Left ventricle myocardium inferior (tissue), 1 donor: Measurements from ENCODE around the gene ADAM12. TPM values are rescaled to one million over a fixed set of nuclear protein-coding genes. Genes with fewer than 3 reads are reported as not detected.

Source experiments
- DNase-seq: peaks from one replicate; pipeline ENCODE4 v3.0.0-alpha.2; 2020
- H3K27ac ChIP-seq: fragments of 200-600 bp; replicated peaks from 2 replicates; pipeline ENCODE4 v1.8.0; 2021
- H3K27me3 ChIP-seq: fragments of 200-600 bp; 2 replicates; pipeline ENCODE4 v1.8.0; 2021; ENCODE audit warnings: low read depth
- H3K36me3 ChIP-seq: fragments of 200-600 bp; 2 replicates; pipeline ENCODE4 v1.8.0; 2021
- H3K4me1 ChIP-seq: fragments of 200-600 bp; 2 replicates; pipeline ENCODE4 v1.8.0; 2021
- H3K4me3 ChIP-seq: fragments of 200-600 bp; 2 replicates; pipeline ENCODE4 v1.8.0; 2021; ENCODE audit warnings: mild to moderate bottlenecking, moderate library complexity
- H3K9me3 ChIP-seq: fragments of 200-600 bp; replicated peaks from 2 replicates; pipeline ENCODE4 v1.8.0; 2021
- CTCF ChIP-seq: fragments of 200-600 bp; IDR thresholded peaks from 2 replicates; pipeline ENCODE4 v1.8.0; 2021; ENCODE audit warnings: antibody characterized with exemption, mild to moderate bottlenecking, borderline replicate concordance
- intact Hi-C: fragments of 100-400 bp; cut with micrococcal nuclease; formaldehyde crosslinking; loops from one replicate; pipeline ENCODE4 v1.11.0; 2022
- total RNA-seq: library from RNA; stranded (reverse); fragmentation: NEBNext Ultra II Directional; extraction: Animal tissue kit (Norgen Biotek cat#: 25700); gene quantifications from one replicate; pipeline ENCODE4 v1.2.1, GENCODE V29; 2021
- donor health status: DM: no; HTN: yes; CAD: no; lungs with severe emphysema.

ADAM12 gene
- total RNA-seq, 1 donor from 2014 or later, result 0.27 TPM

DNA sequence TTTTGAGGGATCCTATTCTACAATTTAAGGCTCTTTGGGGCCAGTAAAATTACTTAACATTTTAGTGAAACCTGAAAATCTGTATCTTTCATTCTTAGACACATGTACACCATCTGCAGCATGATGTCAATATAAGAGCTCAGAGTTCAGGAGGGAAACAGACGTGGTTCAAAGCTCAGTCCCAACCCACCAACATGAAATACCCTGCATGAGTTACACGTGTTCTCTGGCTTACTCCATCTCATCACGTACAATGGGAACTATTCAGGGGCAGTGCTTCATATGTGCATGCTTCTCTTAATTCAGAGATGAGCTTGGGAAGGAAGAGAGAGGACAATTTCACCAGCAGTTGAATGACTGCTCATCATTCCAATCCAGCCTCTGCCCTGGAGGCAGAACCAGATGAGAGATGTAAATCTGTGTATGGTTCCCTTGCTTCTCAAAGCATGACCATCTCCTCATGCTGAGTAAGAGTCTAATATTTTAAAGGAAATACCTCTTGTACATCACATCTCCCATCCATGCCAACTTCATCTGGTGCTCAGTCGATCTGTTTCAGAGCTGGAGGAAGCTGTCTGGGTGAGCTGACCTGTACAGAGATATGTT, 29.0 kb upstream of the ADAM12 start:
- H3K27me3 ChIP-seq, result peaks cover 31% of the 10 kb centered on the region
- H3K27ac ChIP-seq, result no peak overlapping the region
- no peak for DNase-seq
- no peaks in the 10 kb centered on the region for H3K4me1 ChIP-seq
- H3K4me3 ChIP-seq, result no peak overlapping the region
- H3K9me3 ChIP-seq, result peaks cover 25% of the 10 kb centered on the region
- no peak for TF ChIP-seq CTCF
- intact Hi-C loops, result no loop called here
- no peaks in the 10 kb centered on the region for H3K36me3 ChIP-seq

DNA sequence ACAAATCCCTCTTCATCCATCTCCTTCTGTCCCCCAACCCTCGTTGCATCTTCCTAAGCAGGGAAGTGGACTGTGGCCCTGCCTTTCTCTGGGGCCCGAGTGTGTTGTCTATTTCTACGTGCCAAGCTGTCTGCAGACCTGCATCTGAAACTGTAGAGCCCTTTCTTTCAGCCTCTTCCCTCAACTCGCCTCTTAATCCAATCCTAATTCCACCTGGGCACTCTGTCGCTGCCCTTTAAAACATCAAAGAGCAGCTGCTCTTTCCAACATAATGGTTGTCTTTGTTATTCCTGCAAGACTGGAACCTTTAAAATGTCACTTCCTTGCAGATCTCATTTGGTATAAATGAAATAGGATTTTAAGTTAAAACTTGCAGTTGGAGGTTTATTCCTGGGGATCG, 21.5 kb upstream of the ADAM12 start:
- Histone ChIP-seq H3K9me3 (no peaks in the 10 kb centered on the region), H3K27me3 (peaks cover 55% of the 10 kb centered on the region), H3K4me1 (no peaks in the 10 kb centered on the region), H3K4me3 (no peak overlapping the region), H3K27ac (no peak overlapping the region), H3K36me3 (no peaks in the 10 kb centered on the region)
- no peak for DNase-seq
- TF ChIP-seq CTCF, result no peak
- intact Hi-C loops, result no loop called here

GRCh38 chr10:126408953-126409641, 20.8 kb upstream of the ADAM12 start:
- DNase-seq, result no peak
- no peak for TF ChIP-seq CTCF
- intact Hi-C loops, result no loop called here
- Histone ChIP-seq H3K36me3 (no peaks in the 10 kb centered on the region), H3K4me1 (no peaks in the 10 kb centered on the region), H3K9me3 (no peaks in the 10 kb centered on the region), H3K27ac (no peak overlapping the region), H3K27me3 (peaks cover 57% of the 10 kb centered on the region), H3K4me3 (no peak overlapping the region)

- intact Hi-C loops, result no loop called here
- Histone ChIP-seq H3K36me3 (no peaks in the 10 kb centered on the region), H3K4me3 (no peak overlapping the region), H3K27ac (no peak overlapping the region), H3K9me3 (no peaks in the 10 kb centered on the region), H3K27me3 (peaks cover 64% of the 10 kb centered on the region), H3K4me1 (no peaks in the 10 kb centered on the region)
- no peak for DNase-seq
- no peak for TF ChIP-seq CTCF
These were observed 19.6 kb upstream of the ADAM12 start for GRCh38 chr10:126407831-126408230.

GRCh38 chr10:126405239-126405775, 17.0 kb upstream of the ADAM12 start:
- no peaks in the 10 kb centered on the region for H3K9me3 ChIP-seq
- H3K36me3 ChIP-seq, result no peaks in the 10 kb centered on the region
- no peak overlapping the region for H3K4me3 ChIP-seq
- no peak for DNase-seq
- no peaks in the 10 kb centered on the region for H3K4me1 ChIP-seq
- H3K27me3 ChIP-seq, result peaks cover 71% of the 10 kb centered on the region
- no peak overlapping the region for H3K27ac ChIP-seq
- TF ChIP-seq CTCF, result no peak
- intact Hi-C loops, result no loop called here
